GM19452 (cell line): ENCODE data around the gene UQCRQ.

ENCODE experiments used
- ATAC-seq: cut with Tn5 transposase; IDR thresholded peaks from one replicate; pipeline ENCODE4 v1.9.1; 2021; ENCODE audit not compliant: unreplicated experiment

UQCRQ gene

DNA sequence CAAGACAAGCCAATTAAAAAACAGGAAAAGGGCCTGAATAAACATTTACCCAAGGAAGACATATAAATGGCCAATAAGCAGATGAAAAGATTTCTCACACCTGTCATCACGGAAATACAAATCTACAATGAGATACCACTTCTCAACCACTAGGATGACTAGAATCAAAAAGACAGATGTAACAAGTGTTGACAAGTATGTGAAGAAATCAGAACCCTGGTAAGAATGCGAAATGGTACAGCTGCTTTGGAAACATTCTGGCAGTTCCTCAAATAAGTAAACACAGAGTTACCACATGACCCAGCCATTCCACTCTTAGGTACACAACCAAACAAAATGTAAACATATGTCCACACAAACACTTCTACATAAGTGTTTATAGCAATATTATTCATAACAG lies 39.5 kb downstream of the UQCRQ start:
- ATAC-seq: no peak

DNA sequence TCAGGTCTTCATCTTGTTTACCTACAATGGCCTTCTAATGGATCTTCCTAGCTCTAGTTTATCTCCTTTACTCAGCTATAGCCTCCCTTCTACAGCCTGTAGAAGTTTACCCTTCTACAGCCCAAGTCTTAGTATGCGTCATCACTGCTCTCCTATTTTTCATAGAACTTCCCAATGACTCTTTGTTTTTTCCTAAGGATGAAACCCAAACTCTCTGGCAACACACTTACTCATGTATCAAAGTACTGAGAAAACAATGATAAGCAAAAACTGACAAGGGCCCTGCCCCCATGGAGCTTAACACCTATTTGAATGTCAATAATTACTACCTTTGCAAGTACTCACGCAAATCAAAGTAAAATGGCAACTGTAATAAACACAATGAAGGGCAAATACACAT lies 40.7 kb downstream of the UQCRQ start:
- ATAC-seq: no peak

DNA sequence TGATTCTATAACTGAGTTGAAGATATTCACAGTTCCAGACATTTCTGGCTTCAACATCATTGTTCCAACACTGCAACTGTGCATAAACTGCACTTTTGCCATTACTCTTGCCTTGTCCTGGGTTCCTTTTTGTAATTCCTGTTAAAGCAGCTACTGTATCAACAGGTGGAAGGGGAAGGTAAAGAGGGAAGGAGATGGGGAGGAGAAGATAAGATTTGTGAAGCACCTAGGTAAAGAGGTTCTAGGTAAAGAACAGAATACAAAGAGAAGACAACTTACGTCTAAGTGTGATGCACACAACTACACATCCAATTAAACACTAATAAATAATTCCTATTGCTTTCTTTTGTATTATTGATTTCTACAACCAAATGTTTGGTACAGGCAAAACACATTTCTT lies 43.3 kb downstream of the UQCRQ start:
- ATAC-seq: no peak

DNA sequence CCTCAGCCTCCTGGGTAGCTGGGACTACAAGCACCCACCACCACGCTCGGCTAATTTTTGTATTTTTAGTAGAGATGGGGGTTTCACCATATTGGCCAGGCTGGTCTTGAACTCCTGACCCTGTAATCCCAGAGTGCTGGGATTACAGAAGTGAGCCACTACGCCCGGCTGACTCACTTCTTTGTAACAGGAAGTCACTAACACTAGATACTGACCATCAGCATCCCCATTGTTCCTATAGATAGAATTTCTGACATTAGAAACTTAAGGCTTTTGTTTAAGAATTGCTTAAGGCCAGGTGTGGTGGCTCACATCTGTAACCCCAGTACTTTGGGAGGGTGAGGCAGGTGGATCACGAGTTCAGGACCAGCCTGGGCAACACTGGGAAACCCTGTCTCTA lies 49.2 kb downstream of the UQCRQ start:
- no peak for ATAC-seq

DNA sequence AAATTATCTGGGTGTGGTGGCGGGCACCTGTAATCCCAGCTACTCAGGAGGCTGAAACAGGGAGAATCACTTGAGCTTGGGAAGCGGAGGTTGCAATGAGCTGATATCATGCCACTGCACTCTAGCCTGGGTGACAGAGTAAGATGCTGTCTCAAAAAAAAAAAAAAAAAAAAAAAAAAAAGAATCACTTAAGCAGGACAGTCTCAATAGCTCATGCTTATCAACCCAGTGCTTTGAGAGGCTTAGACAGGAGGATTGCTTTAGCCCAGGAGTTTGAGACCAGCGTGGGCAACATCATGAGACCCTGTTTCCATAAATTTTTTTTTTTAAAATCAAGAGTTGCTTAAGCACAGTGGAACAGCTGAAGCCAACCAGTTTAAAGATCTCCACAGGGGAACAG lies 49.6 kb downstream of the UQCRQ start:
- no peak for ATAC-seq
